ENCODE results near the gene BCAM.

BCAM gene

GRCh38 chr19:44772959-44773358, 35.9 kb upstream of the BCAM start:
- Histone ChIP-seq H2AK5ac (ENCODE audit: low read length, severe bottlenecking) (no peak overlapping the region), H3K27ac (ENCODE audit: low read length, poor library complexity, severe bottlenecking) (no peak overlapping the region), H3K4me1 (ENCODE audit: control insufficient read depth, insufficient read depth, low read depth, low read length) (peaks cover 7% of the 10 kb centered on the region), H3K23ac (ENCODE audit: low read length in 2 of 2) (no peak overlapping the region), H3K4me2 (ENCODE audit: low read length, poor library complexity, severe bottlenecking) (no peak overlapping the region), H2BK5ac (ENCODE audit: low read depth, low read length, poor library complexity, severe bottlenecking) (no peak overlapping the region), H2AFZ (ENCODE audit: low read depth, low read length) (no peak overlapping the region), H3K27me3 (ENCODE audit: control insufficient read depth in 1 of 2, insufficient read depth in 1 of 2, low read length in 2 of 2) (peaks cover 3 to 4% of the 10 kb centered on the region in 2 experiments), H3K4me3 (ENCODE audit: insufficient read depth in 1 of 2, low read depth in 1 of 2, low read length in 2 of 2) (no peak overlapping the region), H4K91ac (ENCODE audit: low read length) (no peak overlapping the region), H3K14ac (ENCODE audit: low read length in 2 of 2) (no peak overlapping the region), H2BK12ac (ENCODE audit: low read length in 2 of 2) (no peak overlapping the region), H3K4ac (ENCODE audit: low read depth in 1 of 2, low read length in 2 of 2) (no peak overlapping the region), H2BK120ac (ENCODE audit: low read depth, low read length) (no peak overlapping the region), H2BK15ac (ENCODE audit: low read depth, poor library complexity, severe bottlenecking) (no peak overlapping the region), H3K9ac (ENCODE audit: low read length) (no peak overlapping the region), H4K8ac (ENCODE audit: low read length) (no peak overlapping the region), H3K36me3 (ENCODE audit: control insufficient read depth in 1 of 2, insufficient read depth in 2 of 2, low read depth in 1 of 2, low read length in 2 of 2) (no peaks in the 10 kb centered on the region), H3K9me3 (ENCODE audit: control insufficient read depth, low read length) (peaks cover 4% of the 10 kb centered on the region), H3K18ac (ENCODE audit: low read depth in 1 of 2, low read length in 2 of 2) (no peak overlapping the region), H3K79me1 (replicated peaks; ENCODE audit: low read length, poor library complexity, severe bottlenecking) (no peaks in the 10 kb centered on the region)
- DNase-seq, result no peak
- 79% methylated on average over 3 of the region's 3 CpGs for WGBS

DNA sequence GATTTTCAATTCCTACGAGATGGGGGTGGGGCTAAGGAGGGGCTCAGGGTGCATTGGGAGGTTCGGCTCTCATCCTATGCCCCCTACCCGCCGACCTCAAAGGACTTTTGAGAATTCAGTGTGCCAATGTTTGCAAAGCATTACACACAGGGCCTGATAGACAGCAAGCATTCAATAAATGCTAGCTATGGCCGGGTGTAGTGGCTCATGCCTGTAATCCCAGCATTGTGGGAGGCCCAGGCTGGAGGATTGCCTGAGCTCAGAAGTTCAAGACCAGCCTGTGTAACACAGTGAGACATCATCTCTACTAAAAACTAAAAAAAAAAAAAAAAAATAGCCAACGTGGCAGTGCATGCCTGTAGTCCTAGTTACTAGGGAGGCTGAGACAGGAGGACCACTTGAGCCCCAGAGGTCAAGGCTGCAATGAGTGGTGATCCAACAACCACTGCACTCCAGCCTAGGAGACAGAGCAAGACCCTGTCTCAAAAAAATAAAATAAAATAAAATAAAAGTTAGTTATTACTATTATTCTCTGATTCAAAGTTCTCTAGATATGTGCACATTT, 33.1 kb upstream of the BCAM start:
- peaks cover 9% of the 10 kb centered on the region for H3K4me1 ChIP-seq (ENCODE audit: control insufficient read depth, insufficient read depth, low read depth, low read length)
- H2BK15ac ChIP-seq (ENCODE audit: low read depth, poor library complexity, severe bottlenecking), result no peak overlapping the region
- no peaks in the 10 kb centered on the region for H3K36me3 ChIP-seq (ENCODE audit: control insufficient read depth in 1 of 2, insufficient read depth in 2 of 2, low read depth in 1 of 2, low read length in 2 of 2)
- 90% methylated on average over 6 of the region's 6 CpGs for WGBS
- no peak overlapping the region for H2BK120ac ChIP-seq (ENCODE audit: low read depth, low read length)
- H3K18ac ChIP-seq (ENCODE audit: low read depth in 1 of 2, low read length in 2 of 2), result no peak overlapping the region
- H3K14ac ChIP-seq (ENCODE audit: low read length in 2 of 2), result no peak overlapping the region
- no peak overlapping the region for H3K27ac ChIP-seq (ENCODE audit: low read length, poor library complexity, severe bottlenecking)
- no peak overlapping the region for H4K91ac ChIP-seq (ENCODE audit: low read length)
- H2AFZ ChIP-seq (ENCODE audit: low read depth, low read length), result no peak overlapping the region
- peaks cover 4% of the 10 kb centered on the region in 2 experiments for H3K27me3 ChIP-seq (ENCODE audit: control insufficient read depth in 1 of 2, insufficient read depth in 1 of 2, low read length in 2 of 2)
- no peak overlapping the region for H2BK5ac ChIP-seq (ENCODE audit: low read depth, low read length, poor library complexity, severe bottlenecking)
- no peaks in the 10 kb centered on the region for H3K79me1 ChIP-seq (replicated peaks; ENCODE audit: low read length, poor library complexity, severe bottlenecking)
- no peak overlapping the region for H3K4me3 ChIP-seq (ENCODE audit: insufficient read depth in 1 of 2, low read depth in 1 of 2, low read length in 2 of 2)
- H3K4me2 ChIP-seq (ENCODE audit: low read length, poor library complexity, severe bottlenecking), result no peak overlapping the region
- no peak overlapping the region for H3K4ac ChIP-seq (ENCODE audit: low read depth in 1 of 2, low read length in 2 of 2)
- H4K8ac ChIP-seq (ENCODE audit: low read length), result no peak overlapping the region
- no peak for DNase-seq
- no peak overlapping the region for H2AK5ac ChIP-seq (ENCODE audit: low read length, severe bottlenecking)
- no peaks in the 10 kb centered on the region for H3K9me3 ChIP-seq (ENCODE audit: control insufficient read depth, low read length)
- H2BK12ac ChIP-seq (ENCODE audit: low read length in 2 of 2), result no peak overlapping the region
- H3K23ac ChIP-seq (ENCODE audit: low read length in 2 of 2), result no peak overlapping the region
- H3K9ac ChIP-seq (ENCODE audit: low read length), result no peak overlapping the region

DNA sequence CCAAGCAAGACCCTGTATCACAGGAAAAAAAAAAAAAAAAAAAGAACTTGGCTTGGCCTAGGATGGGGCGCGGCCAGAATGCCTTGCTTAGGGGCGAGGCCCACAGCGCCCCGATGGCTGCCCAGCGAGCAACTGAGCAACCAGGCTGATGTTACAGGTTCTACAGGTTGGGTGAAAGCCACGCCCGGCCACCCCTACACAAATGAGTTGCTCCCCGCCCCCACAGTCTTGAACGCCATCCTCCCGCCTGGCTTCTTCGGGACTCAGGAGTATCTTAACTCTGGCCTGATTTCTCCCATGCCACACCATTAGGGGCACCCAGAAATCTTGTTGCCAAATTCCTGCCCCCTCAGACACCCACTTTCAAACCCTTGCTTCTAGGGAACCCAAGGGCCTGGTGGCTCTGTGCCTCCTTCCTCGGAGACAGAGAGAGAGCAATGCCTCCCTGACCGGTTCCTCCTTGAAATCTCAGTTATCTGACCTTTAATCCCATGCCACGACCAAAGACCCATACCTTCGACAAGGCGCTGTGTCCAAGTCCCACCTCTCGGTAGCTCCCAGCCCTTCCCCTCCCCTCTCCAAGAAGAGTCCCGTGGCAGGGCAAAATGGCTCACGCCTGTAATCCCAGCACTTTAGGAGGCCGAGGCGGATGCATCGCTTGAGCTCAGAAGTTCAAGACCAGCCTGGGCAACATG, 32.4 kb upstream of the BCAM start:
- H2BK120ac ChIP-seq (ENCODE audit: low read depth, low read length), result peak overlapping the region; percentile 49
- H2BK15ac ChIP-seq (ENCODE audit: low read depth, poor library complexity, severe bottlenecking), result no peak overlapping the region
- H3K9me3 ChIP-seq (ENCODE audit: control insufficient read depth, low read length), result no peaks in the 10 kb centered on the region
- peaks cover 9% of the 10 kb centered on the region for H3K4me1 ChIP-seq (ENCODE audit: control insufficient read depth, insufficient read depth, low read depth, low read length)
- no peak overlapping the region for H3K14ac ChIP-seq (ENCODE audit: low read length in 2 of 2)
- H3K27me3 ChIP-seq (ENCODE audit: control insufficient read depth in 1 of 2, insufficient read depth in 1 of 2, low read length in 2 of 2), result peaks cover 4% of the 10 kb centered on the region in 2 experiments
- H2BK12ac ChIP-seq (ENCODE audit: low read length in 2 of 2), result no peak overlapping the region
- no peak overlapping the region for H4K8ac ChIP-seq (ENCODE audit: low read length)
- no peak overlapping the region for H2AK5ac ChIP-seq (ENCODE audit: low read length, severe bottlenecking)
- no peak overlapping the region for H3K4me2 ChIP-seq (ENCODE audit: low read length, poor library complexity, severe bottlenecking)
- no peaks in the 10 kb centered on the region for H3K36me3 ChIP-seq (ENCODE audit: control insufficient read depth in 1 of 2, insufficient read depth in 2 of 2, low read depth in 1 of 2, low read length in 2 of 2)
- H2BK5ac ChIP-seq (ENCODE audit: low read depth, low read length, poor library complexity, severe bottlenecking), result no peak overlapping the region
- DNase-seq, result no peak
- no peak overlapping the region for H3K18ac ChIP-seq (ENCODE audit: low read depth in 1 of 2, low read length in 2 of 2)
- no peak overlapping the region for H2AFZ ChIP-seq (ENCODE audit: low read depth, low read length)
- H3K4ac ChIP-seq (ENCODE audit: low read depth in 1 of 2, low read length in 2 of 2), result no peak overlapping the region
- no peak overlapping the region for H4K91ac ChIP-seq (ENCODE audit: low read length)
- no peak overlapping the region for H3K27ac ChIP-seq (ENCODE audit: low read length, poor library complexity, severe bottlenecking)
- WGBS, result 96% methylated on average over 20 of the region's 23 CpGs
- H3K23ac ChIP-seq (ENCODE audit: low read length in 2 of 2), result no peak overlapping the region
- no peaks in the 10 kb centered on the region for H3K79me1 ChIP-seq (replicated peaks; ENCODE audit: low read length, poor library complexity, severe bottlenecking)
- no peak overlapping the region for H3K9ac ChIP-seq (ENCODE audit: low read length)
- no peak overlapping the region for H3K4me3 ChIP-seq (ENCODE audit: insufficient read depth in 1 of 2, low read depth in 1 of 2, low read length in 2 of 2)

- Histone ChIP-seq H3K27ac (ENCODE audit: low read length, poor library complexity, severe bottlenecking) (no peak within 1 kb of the TSS), H3K4me1 (ENCODE audit: control insufficient read depth, insufficient read depth, low read depth, low read length) (peaks cover 9% of the 10 kb centered on the region), H2BK5ac (ENCODE audit: low read depth, low read length, poor library complexity, severe bottlenecking) (no peak within 1 kb of the TSS), H3K9me3 (ENCODE audit: control insufficient read depth, low read length) (no peaks in the 10 kb centered on the region), H4K8ac (ENCODE audit: low read length) (no peak within 1 kb of the TSS), H2BK120ac (ENCODE audit: low read depth, low read length) (peak within 1 kb of the TSS; percentile 49), H3K79me1 (replicated peaks; ENCODE audit: low read length, poor library complexity, severe bottlenecking) (no peaks in the 10 kb centered on the region), H3K9ac (ENCODE audit: low read length) (no peak within 1 kb of the TSS), H3K23ac (ENCODE audit: low read length in 2 of 2) (peak within 1 kb of the TSS in 1 of 2 experiments; percentile 86), H3K27me3 (ENCODE audit: control insufficient read depth in 1 of 2, insufficient read depth in 1 of 2, low read length in 2 of 2) (peaks cover 4 to 8% of the 10 kb centered on the region in 2 experiments), H3K4me2 (ENCODE audit: low read length, poor library complexity, severe bottlenecking) (peak within 1 kb of the TSS; percentile 56), H3K36me3 (ENCODE audit: control insufficient read depth in 1 of 2, insufficient read depth in 2 of 2, low read depth in 1 of 2, low read length in 2 of 2) (no peaks in the 10 kb centered on the region), H3K4me3 (ENCODE audit: insufficient read depth in 1 of 2, low read depth in 1 of 2, low read length in 2 of 2) (no peak within 1 kb of the TSS), H3K4ac (ENCODE audit: low read depth in 1 of 2, low read length in 2 of 2) (no peak within 1 kb of the TSS), H3K14ac (ENCODE audit: low read length in 2 of 2) (no peak within 1 kb of the TSS), H2AFZ (ENCODE audit: low read depth, low read length) (peak within 1 kb of the TSS; percentile 30), H2BK12ac (ENCODE audit: low read length in 2 of 2) (peak within 1 kb of the TSS in 1 of 2 experiments; percentile 77), H3K18ac (ENCODE audit: low read depth in 1 of 2, low read length in 2 of 2) (peak within 1 kb of the TSS in 1 of 2 experiments; percentile 28), H2BK15ac (ENCODE audit: low read depth, poor library complexity, severe bottlenecking) (peak within 1 kb of the TSS; percentile 89), H2AK5ac (ENCODE audit: low read length, severe bottlenecking) (no peak within 1 kb of the TSS), H4K91ac (ENCODE audit: low read length) (no peak within 1 kb of the TSS)
- no peak for DNase-seq
- 13% methylated on average over 41 of the region's 47 CpGs for WGBS
Measured at GRCh38 chr19:44777715-44778347, 31.1 kb upstream of the BCAM start, which contains the start of gene CBLC. Gene CBLC (plus strand): TSS chr19:44777890. CDS start chr19:44777932, 42 bp downstream.
